ENCODE results near the gene TMEM263.

DNA sequence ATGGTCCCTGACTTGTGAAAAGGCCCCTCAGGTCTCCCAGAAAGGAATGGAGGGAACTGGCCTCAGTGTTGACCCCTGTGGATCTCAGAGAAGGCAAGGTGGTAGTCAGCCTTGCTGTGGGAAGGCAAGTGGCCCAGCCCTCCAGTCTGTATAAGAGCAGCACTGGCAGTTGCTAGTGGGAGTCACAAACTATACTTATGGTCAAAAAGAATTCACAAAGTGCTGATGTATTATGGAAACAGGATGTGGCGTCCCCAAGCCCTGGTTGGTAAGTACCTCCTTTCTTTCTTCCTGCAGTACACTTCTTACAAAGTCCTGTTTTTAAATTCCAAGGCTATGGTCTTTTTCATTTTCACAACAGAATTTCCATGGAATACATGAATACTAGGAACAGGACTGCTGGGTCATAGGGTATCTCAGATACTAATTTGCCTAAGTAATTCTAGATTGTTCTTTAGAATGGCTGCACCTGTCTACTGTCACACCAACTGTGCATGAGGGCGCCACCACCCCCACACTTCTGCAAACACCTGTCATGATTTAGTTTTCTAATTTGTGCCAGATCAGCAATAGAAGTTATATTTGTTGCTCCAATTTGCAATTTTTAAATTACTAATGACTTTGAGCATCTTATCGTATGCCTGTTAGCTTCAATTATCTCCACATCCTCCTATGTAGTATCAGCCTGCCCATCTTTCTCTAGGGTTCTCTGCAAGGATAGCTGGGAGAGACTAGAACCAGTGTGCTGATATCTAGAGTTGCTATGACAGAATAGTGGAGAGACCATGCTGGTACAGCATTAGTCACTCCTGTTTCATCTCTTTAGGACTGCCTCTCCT is 40.7 kb upstream of the TMEM263 start:
- TF ChIP-seq, protein P1, sequence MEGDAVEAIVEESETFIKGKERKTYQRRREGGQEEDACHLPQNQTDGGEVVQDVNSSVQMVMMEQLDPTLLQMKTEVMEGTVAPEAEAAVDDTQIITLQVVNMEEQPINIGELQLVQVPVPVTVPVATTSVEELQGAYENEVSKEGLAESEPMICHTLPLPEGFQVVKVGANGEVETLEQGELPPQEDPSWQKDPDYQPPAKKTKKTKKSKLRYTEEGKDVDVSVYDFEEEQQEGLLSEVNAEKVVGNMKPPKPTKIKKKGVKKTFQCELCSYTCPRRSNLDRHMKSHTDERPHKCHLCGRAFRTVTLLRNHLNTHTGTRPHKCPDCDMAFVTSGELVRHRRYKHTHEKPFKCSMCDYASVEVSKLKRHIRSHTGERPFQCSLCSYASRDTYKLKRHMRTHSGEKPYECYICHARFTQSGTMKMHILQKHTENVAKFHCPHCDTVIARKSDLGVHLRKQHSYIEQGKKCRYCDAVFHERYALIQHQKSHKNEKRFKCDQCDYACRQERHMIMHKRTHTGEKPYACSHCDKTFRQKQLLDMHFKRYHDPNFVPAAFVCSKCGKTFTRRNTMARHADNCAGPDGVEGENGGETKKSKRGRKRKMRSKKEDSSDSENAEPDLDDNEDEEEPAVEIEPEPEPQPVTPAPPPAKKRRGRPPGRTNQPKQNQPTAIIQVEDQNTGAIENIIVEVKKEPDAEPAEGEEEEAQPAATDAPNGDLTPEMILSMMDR (conservative IDR thresholded peaks at IDR 0.05; ENCODE audit: low read length) = no peak
- TF ChIP-seq EZH2phosphoT487 (IDR thresholded peaks at IDR 0.05; ENCODE audit: borderline replicate concordance, low read depth, low read length) = no peak

Measured in OCI-LY7 (cell line).